Right lung (tissue), 5 donors: ENCODE results near the gene IL10RA. TPM values are rescaled to one million over a fixed set of nuclear protein-coding genes. Genes with fewer than 3 reads are reported as not detected.
A peak's percentile ranks its signal among the peaks of the same experiment; 100 is the strongest.

ENCODE experiments used
- DNase-seq, 2 donors: peaks; one replicate each; pipeline ENCODE4 v3.0.0-alpha.2; 2013
- polyA plus RNA-seq, 5 donors: library from polyadenylated mRNA; unstranded; fragments of 120-200 nt; gene quantifications; one replicate each; pipeline versions ENCODE4 v1.2.1 to v1.2.3, GENCODE V29; 2013; ENCODE audit warnings: inconsistent platforms in 1 of 5, low replicate concordance in 1 of 5; ENCODE audit not compliant: insufficient read length in 5 of 5, insufficient read depth in 1 of 5

Gene IL10RA
- polyA plus RNA-seq, 5 donors: 4.0 to 7.3 (median 4.9) TPM

- no peak for DNase-seq
These were observed 3.3 kb downstream of the IL10RA start for GRCh38 chr11:117989351-117990102.

- no peak for DNase-seq
These were observed 5.9 kb downstream of the IL10RA start for GRCh38 chr11:117992136-117992535.

GRCh38 chr11:117992620-117993019 lies 6.4 kb downstream of the IL10RA start:
- DNase-seq: no peak

- no peak for DNase-seq
These were observed 8.0 kb downstream of the IL10RA start for GRCh38 chr11:117993988-117994745.

GRCh38 chr11:117995472-117995871 lies 9.3 kb downstream of the IL10RA start:
- DNase-seq: no peak

GRCh38 chr11:117996058-117996457 lies 9.9 kb downstream of the IL10RA start:
- DNase-seq: no peak

GRCh38 chr11:117997406-117997805 lies 11.2 kb downstream of the IL10RA start:
- DNase-seq: no peak

GRCh38 chr11:117997823-117998579 lies 11.8 kb downstream of the IL10RA start:
- DNase-seq: no peak

- no peak for DNase-seq
These were observed 12.6 kb downstream of the IL10RA start for GRCh38 chr11:117998664-117999353.

- DNase-seq: no peak
These were observed 13.3 kb downstream of the IL10RA start for GRCh38 chr11:117999354-117999993.

GRCh38 chr11:118000067-118000849 lies 14.1 kb downstream of the IL10RA start:
- DNase-seq: no peak

- DNase-seq: no peak
These were observed 14.6 kb downstream of the IL10RA start for GRCh38 chr11:118000850-118001228.

- no peak for DNase-seq
These were observed 15.3 kb downstream of the IL10RA start for GRCh38 chr11:118001494-118001971.

- no peak for DNase-seq
These were observed 15.9 kb downstream of the IL10RA start for GRCh38 chr11:118002010-118002540.

- DNase-seq: peak; percentile 89 to 92
These were observed 16.6 kb downstream of the IL10RA start for GRCh38 chr11:118002541-118003423.

- no peak for DNase-seq
These were observed 17.3 kb downstream of the IL10RA start for GRCh38 chr11:118003456-118003855.

- DNase-seq: no peak
These were observed 18.5 kb downstream of the IL10RA start for GRCh38 chr11:118004543-118005223.
